22Rv1 (cell line): ENCODE results near the gene FILIP1L.

ENCODE experiments used
- ZFX ChIP-seq: fragments of 450-650 bp; IDR thresholded peaks from 2 replicates; pipeline ENCODE4 v1.6.1; 2017; ENCODE audit warnings: antibody characterized with exemption, borderline replicate concordance
- TF ChIP-seq, protein P1 (sequence below): fragments of 450-650 bp; IDR thresholded peaks from 2 replicates; pipeline ENCODE4 v1.5.1; 2017; ENCODE audit warnings: mild to moderate bottlenecking

DNA sequence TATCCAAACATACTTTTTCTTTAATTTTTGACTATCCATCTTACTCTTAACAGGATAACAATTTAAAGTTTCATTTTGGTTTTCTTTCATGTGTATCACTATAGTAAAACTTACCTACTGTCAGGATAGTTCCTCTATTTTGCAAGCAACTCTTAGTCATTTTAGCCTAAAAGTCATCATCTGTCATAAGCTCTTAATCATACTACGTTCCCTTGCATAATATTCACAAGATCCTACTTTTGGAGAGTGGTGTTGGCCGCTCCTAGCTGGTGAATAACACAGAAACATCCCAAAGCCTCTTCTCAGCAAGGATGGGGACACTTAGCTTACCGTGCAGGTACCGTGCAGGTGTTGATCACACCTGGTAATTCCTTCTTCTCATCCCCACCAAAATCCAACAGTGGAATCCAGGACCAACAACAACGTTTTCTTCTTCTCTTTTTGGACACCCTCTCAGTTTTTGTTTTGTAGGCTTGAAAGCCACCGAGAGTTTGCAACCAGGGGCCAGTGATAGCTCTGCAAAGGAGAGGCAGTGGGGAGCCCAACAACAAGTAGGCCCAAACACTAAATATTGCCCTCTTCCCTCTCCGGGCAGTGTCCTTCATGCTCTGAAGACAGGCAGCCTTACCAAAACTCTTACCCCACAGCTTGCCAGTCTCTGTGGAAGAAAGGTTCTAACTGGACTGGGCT lies 433 bp downstream of the FILIP1L start:
- TF ChIP-seq, protein P1, sequence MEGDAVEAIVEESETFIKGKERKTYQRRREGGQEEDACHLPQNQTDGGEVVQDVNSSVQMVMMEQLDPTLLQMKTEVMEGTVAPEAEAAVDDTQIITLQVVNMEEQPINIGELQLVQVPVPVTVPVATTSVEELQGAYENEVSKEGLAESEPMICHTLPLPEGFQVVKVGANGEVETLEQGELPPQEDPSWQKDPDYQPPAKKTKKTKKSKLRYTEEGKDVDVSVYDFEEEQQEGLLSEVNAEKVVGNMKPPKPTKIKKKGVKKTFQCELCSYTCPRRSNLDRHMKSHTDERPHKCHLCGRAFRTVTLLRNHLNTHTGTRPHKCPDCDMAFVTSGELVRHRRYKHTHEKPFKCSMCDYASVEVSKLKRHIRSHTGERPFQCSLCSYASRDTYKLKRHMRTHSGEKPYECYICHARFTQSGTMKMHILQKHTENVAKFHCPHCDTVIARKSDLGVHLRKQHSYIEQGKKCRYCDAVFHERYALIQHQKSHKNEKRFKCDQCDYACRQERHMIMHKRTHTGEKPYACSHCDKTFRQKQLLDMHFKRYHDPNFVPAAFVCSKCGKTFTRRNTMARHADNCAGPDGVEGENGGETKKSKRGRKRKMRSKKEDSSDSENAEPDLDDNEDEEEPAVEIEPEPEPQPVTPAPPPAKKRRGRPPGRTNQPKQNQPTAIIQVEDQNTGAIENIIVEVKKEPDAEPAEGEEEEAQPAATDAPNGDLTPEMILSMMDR = no peak
- no peak for TF ChIP-seq ZFX
